Gastrocnemius medialis (tissue), 4 donors: Measurements from ENCODE around the gene MED12.

Experiments used
- POLR2A ChIP-seq, 2 donors: fragments of 450-650 bp; IDR thresholded peaks; one replicate each; pipeline ENCODE4 v1.6.1; 2017; ENCODE audit warnings: antibody characterized with exemption in 2 of 2, mild to moderate bottlenecking in 2 of 2, moderate library complexity in 2 of 2
- TF ChIP-seq, protein P1 (sequence below), 5 experiments: fragments of 450-650 bp in 3 of 5; fragments of 200-600 bp in 2 of 5; sonication (generic) in 2 of 5; IDR thresholded peaks in 4 of 5; conservative IDR thresholded peaks in 1 of 5; 1 replicate in 4 of 5; 2 replicates in 1 of 5; pipeline ENCODE4 v1.5.1; 2016 to 2019; ENCODE audit warnings: antibody characterized with exemption in 5 of 5, mild to moderate bottlenecking in 3 of 5, moderate library complexity in 3 of 5

DNA sequence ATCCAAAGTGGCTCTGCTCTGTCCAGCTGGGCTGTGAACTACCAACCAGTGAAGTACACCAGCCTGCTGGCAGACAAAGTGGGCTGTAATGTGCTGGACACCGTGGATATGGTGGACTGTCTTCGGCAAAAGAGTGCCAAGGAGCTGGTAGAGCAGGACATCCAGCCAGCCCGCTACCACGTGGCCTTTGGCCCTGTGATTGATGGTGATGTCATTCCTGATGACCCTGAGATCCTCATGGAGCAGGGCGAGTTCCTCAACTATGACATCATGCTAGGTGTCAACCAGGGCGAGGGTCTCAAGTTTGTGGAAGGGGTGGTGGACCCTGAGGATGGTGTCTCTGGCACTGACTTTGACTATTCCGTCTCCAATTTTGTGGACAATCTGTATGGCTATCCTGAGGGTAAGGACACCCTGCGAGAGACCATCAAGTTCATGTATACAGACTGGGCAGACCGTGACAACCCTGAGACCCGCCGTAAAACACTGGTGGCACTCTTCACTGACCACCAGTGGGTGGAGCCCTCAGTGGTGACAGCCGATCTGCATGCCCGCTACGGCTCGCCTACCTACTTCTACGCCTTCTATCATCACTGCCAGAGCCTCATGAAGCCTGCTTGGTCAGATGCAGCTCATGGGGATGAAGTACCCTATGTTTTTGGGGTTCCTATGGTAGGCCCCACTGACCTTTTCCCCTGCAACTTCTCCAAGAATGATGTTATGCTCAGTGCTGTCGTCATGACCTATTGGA, 48.8 kb downstream of the MED12 start:
- no peak for TF ChIP-seq POLR2A (IDR thresholded peaks at IDR 0.05)
- TF ChIP-seq, protein P1, sequence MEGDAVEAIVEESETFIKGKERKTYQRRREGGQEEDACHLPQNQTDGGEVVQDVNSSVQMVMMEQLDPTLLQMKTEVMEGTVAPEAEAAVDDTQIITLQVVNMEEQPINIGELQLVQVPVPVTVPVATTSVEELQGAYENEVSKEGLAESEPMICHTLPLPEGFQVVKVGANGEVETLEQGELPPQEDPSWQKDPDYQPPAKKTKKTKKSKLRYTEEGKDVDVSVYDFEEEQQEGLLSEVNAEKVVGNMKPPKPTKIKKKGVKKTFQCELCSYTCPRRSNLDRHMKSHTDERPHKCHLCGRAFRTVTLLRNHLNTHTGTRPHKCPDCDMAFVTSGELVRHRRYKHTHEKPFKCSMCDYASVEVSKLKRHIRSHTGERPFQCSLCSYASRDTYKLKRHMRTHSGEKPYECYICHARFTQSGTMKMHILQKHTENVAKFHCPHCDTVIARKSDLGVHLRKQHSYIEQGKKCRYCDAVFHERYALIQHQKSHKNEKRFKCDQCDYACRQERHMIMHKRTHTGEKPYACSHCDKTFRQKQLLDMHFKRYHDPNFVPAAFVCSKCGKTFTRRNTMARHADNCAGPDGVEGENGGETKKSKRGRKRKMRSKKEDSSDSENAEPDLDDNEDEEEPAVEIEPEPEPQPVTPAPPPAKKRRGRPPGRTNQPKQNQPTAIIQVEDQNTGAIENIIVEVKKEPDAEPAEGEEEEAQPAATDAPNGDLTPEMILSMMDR (IDR thresholded peaks at IDR 0.05 in 4 of 5, conservative IDR thresholded peaks at IDR 0.05 in 1 of 5), result no peak
